AG04450 (cell line): ENCODE measurements around the gene CCNY. TPM values are rescaled to one million over a fixed set of nuclear protein-coding genes. Genes with fewer than 3 reads are reported as not detected.

Experiments
- CTCF ChIA-PET: fragments of 300-600, 350-600 bp; formaldehyde crosslinking; extraction: SDS; loops from one replicate; lab custom pipeline; 2022; ENCODE audit warnings: antibody characterized with exemption, inconsistent platforms; lab: Charles Lee
- POLR2A ChIA-PET: fragments of 350-600 bp; formaldehyde crosslinking; extraction: SDS; loops from one replicate; lab custom pipeline; 2021; ENCODE audit warnings: antibody characterized with exemption, inconsistent platforms; lab: Yijun Ruan, JAX
- DNase-seq: peaks from one replicate; pipeline ENCODE4 v3.0.0-alpha.2; 2011; ENCODE audit warnings: low read depth, low spot score
- H3K27ac ChIP-seq: one replicate; pipeline ENCODE4 v1.5.1; 2012; ENCODE audit warnings: low read depth, low read length, control low read depth
- H3K27me3 ChIP-seq: one replicate; pipeline ENCODE4 v1.6.0; 2012; ENCODE audit warnings: low read length; ENCODE audit not compliant: control insufficient read depth, insufficient read depth
- H3K4me3 ChIP-seq: 2 replicates; pipeline ENCODE4 v1.5.1; 2011; ENCODE audit warnings: mild to moderate bottlenecking, low read depth, low read length, control low read depth
- H3K9me3 ChIP-seq: 2 replicates; pipeline ENCODE4 v1.5.1; 2012; ENCODE audit warnings: low read length; ENCODE audit not compliant: control insufficient read depth, insufficient read depth
- polyA plus RNA-seq: library from polyadenylated mRNA; depleted of rRNA; stranded (reverse); fragments of >200 nt; gene quantifications from 2 replicates; pipeline ENCODE4 v1.2.3, GENCODE V29; 2011
- TF ChIP-seq, protein P1 (sequence below): IDR thresholded peaks from 2 replicates; pipeline ENCODE4 v1.5.1; 2011; ENCODE audit warnings: low read depth, low read length, control low read depth, inconsistent platforms

Gene CCNY
- polyA plus RNA-seq, 1 experiment = 90.2 TPM

GRCh38 chr10:35463105-35463867 lies 127.0 kb downstream of the CCNY start:
- POLR2A ChIA-PET = no interaction called here
- Histone ChIP-seq H3K9me3 (no peaks in the 10 kb centered on the region), H3K27ac (no peak overlapping the region), H3K4me3 (no peak overlapping the region), H3K27me3 (no peaks in the 10 kb centered on the region)
- DNase-seq = no peak
- CTCF ChIA-PET = interaction anchor here (1.2 to 1.9 kb wide), 2 partner anchors 12 to 227 kb away, joined by 3 to 4 read pairs; no protein-coding TSS in a partner anchor
- TF ChIP-seq, protein P1, sequence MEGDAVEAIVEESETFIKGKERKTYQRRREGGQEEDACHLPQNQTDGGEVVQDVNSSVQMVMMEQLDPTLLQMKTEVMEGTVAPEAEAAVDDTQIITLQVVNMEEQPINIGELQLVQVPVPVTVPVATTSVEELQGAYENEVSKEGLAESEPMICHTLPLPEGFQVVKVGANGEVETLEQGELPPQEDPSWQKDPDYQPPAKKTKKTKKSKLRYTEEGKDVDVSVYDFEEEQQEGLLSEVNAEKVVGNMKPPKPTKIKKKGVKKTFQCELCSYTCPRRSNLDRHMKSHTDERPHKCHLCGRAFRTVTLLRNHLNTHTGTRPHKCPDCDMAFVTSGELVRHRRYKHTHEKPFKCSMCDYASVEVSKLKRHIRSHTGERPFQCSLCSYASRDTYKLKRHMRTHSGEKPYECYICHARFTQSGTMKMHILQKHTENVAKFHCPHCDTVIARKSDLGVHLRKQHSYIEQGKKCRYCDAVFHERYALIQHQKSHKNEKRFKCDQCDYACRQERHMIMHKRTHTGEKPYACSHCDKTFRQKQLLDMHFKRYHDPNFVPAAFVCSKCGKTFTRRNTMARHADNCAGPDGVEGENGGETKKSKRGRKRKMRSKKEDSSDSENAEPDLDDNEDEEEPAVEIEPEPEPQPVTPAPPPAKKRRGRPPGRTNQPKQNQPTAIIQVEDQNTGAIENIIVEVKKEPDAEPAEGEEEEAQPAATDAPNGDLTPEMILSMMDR = no peak

DNA sequence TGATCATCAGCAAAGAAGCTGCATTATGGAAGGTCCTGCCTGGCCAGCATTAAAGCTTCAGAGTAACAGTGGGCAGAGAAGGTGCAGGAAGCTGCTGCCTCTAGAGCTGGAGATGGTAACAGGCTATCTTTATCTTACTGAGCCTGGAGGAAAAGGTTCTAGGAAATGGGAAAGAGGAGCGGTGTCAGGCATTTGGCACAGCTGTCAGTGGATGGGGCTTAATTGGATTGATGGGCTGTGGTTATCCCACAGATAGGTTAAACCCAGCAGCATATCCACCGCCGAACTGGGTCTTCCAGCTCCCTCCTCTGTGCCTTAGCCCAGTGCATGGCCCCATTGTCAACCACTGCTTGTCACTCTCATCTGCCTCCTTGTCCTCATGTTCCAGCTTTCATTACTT lies 127.6 kb downstream of the CCNY start:
- CTCF ChIA-PET = interaction anchor here (1.2 to 1.9 kb wide), 2 partner anchors 13 to 227 kb away, joined by 3 to 4 read pairs; no protein-coding TSS in a partner anchor
- Histone ChIP-seq H3K27me3 (no peaks in the 10 kb centered on the region), H3K27ac (no peak overlapping the region), H3K4me3 (no peak overlapping the region), H3K9me3 (no peaks in the 10 kb centered on the region)
- TF ChIP-seq, protein P1 = no peak
- no peak for DNase-seq
- POLR2A ChIA-PET = no interaction called here

- DNase-seq = no peak
- H3K4me3 ChIP-seq = no peak overlapping the region
- ChIA-PET CTCF (interaction anchor here (0.8 to 1.9 kb wide), 2 partner anchors 14 to 1367 kb away, joined by 3 to 4 read pairs; no protein-coding TSS in a partner anchor), POLR2A (no interaction called here)
- no peaks in the 10 kb centered on the region for H3K9me3 ChIP-seq
- no peak overlapping the region for H3K27ac ChIP-seq
- TF ChIP-seq, protein P1 = no peak
- no peaks in the 10 kb centered on the region for H3K27me3 ChIP-seq
Observed at GRCh38 chr10:35464825-35465456, 128.6 kb downstream of the CCNY start.

GRCh38 chr10:35465673-35466072 lies 129.4 kb downstream of the CCNY start:
- Histone ChIP-seq H3K9me3 (no peaks in the 10 kb centered on the region), H3K27ac (no peak overlapping the region), H3K4me3 (no peak overlapping the region), H3K27me3 (no peaks in the 10 kb centered on the region)
- ChIA-PET POLR2A (interaction anchor here (0.6 kb wide), 1 partner anchor 270 kb away, joined by 3 read pairs; no protein-coding TSS in a partner anchor), CTCF (interaction anchor here (0.8 kb wide), 1 partner anchor 1366 kb away, joined by 3 read pairs; no protein-coding TSS in a partner anchor)
- TF ChIP-seq, protein P1 = no peak
- no peak for DNase-seq

GRCh38 chr10:35466170-35466569 lies 129.9 kb downstream of the CCNY start:
- ChIA-PET CTCF (no interaction called here), POLR2A (no interaction called here)
- Histone ChIP-seq H3K9me3 (no peaks in the 10 kb centered on the region), H3K27me3 (no peaks in the 10 kb centered on the region), H3K27ac (no peak overlapping the region), H3K4me3 (no peak overlapping the region)
- no peak for DNase-seq
- TF ChIP-seq, protein P1 = no peak
